HG03103 (cell line): Measurements from ENCODE around the gene ZNF79.

Experiments used
- ATAC-seq: cut with Tn5 transposase; IDR thresholded peaks from one replicate; pipeline ENCODE4 v1.9.1; 2021; ENCODE audit warnings: low read depth; ENCODE audit not compliant: unreplicated experiment

ZNF79 gene

DNA sequence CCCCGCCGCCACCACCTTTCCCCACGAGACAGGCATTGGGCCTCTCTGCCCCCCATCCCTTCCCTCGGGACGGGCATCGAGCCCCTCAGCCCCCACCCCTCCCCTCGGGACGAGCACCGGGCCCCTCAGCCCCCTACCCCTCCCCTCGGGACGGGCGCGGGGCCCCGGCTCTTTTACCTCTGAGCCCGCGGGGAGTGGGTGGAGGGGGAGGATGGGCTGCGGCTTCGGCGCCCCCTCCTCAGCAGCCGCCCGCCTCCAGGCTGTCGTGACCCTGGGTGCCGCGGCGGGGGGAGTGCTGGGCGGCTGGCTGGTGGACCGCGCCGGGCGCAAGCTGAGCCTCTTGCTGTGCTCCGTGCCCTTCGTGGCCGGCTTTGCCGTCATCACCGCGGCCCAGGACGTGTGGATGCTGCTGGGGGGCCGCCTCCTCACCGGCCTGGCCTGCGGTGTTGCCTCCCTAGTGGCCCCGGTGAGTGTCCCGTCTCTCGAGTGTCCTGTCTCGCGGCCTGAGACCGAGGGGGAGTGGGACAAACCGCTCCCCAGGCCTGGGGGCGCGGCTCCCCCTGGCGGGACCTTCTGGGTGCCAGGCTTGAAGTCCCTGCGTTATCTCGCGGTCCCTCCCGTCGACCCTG lies 26.4 kb upstream of the ZNF79 start:
- ATAC-seq, result no peak

- no peak for ATAC-seq
Observed at GRCh38 chr9:127398275-127398647, 25.9 kb upstream of the ZNF79 start.

- no peak for ATAC-seq
Observed at GRCh38 chr9:127398715-127399400, 25.3 kb upstream of the ZNF79 start.

- no peak for ATAC-seq
Observed at GRCh38 chr9:127399736-127400269, 24.4 kb upstream of the ZNF79 start.

DNA sequence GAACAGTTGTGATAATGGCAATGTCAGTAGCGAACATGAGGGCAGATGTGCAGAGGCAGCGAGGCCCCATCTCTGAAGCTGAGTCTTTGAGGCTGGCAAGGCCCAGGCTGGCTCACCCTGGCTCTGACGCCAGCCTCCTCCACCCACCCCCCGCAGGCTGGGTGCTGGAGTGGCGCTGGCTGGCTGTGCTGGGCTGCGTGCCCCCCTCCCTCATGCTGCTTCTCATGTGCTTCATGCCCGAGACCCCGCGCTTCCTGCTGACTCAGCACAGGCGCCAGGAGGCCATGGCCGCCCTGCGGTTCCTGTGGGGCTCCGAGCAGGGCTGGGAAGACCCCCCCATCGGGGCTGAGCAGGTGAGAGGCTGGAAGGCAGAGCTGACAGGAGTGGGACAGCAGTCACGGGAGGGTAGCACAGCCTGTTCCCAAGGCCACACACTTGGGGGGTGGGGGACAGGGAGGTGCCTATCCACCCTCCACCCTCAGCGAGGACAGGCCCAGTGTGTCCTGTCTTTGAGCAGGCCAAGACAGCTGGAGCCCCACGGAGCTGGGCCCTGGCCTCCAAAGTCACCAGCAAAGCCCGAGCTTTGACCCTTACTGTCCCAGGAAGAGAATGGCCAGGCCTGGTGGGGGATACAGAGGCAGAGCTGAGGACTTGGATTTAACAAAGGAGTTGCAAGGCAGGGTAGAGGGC lies 21.6 kb upstream of the ZNF79 start:
- ATAC-seq, result no peak

GRCh38 chr9:127403507-127404192 lies 20.5 kb upstream of the ZNF79 start:
- no peak for ATAC-seq

- ATAC-seq, result no peak
Observed at GRCh38 chr9:127404631-127405030, 19.6 kb upstream of the ZNF79 start.

GRCh38 chr9:127405344-127406125 lies 18.6 kb upstream of the ZNF79 start:
- no peak for ATAC-seq

DNA sequence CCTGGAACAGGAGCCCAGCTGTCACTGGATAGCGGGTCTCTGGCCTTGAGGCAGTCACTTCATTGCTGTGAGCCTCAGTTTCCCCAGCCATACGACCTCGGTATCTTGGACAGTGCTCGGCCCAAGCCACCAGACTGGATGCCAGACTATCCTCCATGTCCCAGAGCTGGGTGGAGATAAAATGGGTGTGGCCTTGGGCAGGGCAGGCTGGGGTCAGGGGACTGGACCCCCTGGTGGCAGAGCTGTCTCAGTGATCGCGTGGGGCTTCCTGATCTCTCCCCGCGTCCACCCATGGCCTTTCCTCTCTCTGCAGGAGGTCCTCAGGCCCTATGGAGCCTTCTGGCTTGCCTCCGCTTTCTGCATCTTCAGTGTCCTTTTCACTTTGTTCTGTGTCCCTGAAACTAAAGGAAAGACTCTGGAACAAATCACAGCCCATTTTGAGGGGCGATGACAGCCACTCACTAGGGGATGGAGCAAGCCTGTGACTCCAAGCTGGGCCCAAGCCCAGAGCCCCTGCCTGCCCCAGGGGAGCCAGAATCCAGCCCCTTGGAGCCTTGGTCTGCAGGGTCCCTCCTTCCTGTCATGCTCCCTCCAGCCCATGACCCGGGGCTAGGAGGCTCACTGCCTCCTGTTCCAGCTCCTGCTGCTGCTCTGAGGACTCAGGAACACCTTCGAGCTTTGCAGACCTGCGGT lies 17.2 kb upstream of the ZNF79 start:
- no peak for ATAC-seq

- ATAC-seq, result no peak
Observed at GRCh38 chr9:127407492-127407843, 16.7 kb upstream of the ZNF79 start.

DNA sequence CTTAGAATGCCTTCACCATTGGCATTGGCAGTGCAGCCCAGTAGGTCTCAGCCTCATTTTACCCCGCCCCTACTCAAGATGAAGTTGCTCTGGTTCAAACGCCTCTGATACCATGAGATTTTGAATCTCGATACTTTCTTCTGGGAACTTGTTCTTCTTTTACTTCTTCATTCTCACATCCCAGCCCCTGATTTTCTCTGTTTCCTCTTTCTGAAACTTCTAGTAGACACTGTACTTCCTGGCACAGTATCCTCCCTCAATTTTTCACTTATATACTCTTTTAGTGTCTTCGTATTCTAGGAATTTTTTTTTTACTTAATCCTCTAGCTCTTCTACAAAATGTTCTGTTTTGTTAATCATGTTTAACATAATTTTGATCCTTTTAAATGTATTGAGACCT lies 13.1 kb upstream of the ZNF79 start:
- ATAC-seq, result no peak

DNA sequence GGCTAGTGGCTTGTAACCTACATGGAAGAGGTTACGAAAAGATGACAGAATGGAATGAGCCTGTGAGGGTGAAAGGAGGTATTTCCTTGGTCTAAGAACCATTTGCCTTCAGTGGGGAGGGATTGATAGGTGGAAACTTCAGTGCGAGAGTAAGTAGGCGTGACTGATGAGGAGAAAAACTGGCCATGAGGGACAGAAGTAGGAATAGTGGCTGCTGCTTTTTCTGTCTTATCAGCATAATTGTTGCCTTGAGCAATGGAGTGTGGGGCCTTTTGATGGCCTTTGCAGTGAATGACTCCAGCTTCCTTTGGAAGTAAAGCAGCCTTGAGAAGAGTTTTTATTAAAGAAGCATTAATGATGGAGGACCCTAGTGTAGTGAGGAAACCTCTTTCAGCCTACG lies 9.0 kb upstream of the ZNF79 start:
- ATAC-seq, result no peak

GRCh38 chr9:127415657-127416056 lies 8.5 kb upstream of the ZNF79 start:
- ATAC-seq, result no peak

GRCh38 chr9:127417131-127418036 lies 6.8 kb upstream of the ZNF79 start:
- no peak for ATAC-seq

GRCh38 chr9:127418037-127418471 lies 6.1 kb upstream of the ZNF79 start:
- no peak for ATAC-seq

DNA sequence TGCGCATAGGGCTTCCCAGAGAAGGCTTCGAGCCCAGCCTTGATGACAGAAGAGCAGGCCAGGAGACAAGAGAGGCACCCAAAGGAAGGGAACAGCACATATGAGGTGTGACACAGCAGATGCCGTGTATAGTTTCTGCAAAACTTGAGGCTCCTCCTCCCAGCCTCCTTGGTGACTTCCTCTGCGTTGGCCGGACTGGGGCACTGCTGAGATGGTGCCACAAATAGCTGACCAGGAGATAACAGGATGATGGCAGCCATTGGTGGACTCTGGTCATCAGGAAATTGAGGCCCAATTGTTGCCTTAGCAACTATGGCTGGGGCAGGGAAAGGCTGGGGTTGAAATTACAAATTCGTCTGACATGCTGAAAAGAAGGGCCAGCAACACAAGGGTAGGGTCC lies 4.8 kb upstream of the ZNF79 start:
- no peak for ATAC-seq

GRCh38 chr9:127421057-127421456 lies 3.1 kb upstream of the ZNF79 start:
- no peak for ATAC-seq

GRCh38 chr9:127422133-127422782 lies 1.9 kb upstream of the ZNF79 start:
- ATAC-seq, result no peak
